HEK293 (cell line): Measurements from ENCODE around the gene ZNF630.

Experiments
- ATF2 ChIP-seq: fragments of 450-650 bp; formaldehyde crosslinking; IDR thresholded peaks from 2 replicates; pipeline ENCODE4 v1.5.1; 2016; ENCODE audit warnings: missing biosample characterization, missing genetic modification characterization, low read depth
- CTCF ChIP-seq: fragments of 450-650 bp; formaldehyde crosslinking; IDR thresholded peaks from 2 replicates; pipeline ENCODE4 v1.5.1; 2016; ENCODE audit warnings: missing biosample characterization, missing genetic modification characterization
- ZBTB11 ChIP-seq: fragments of 450-650 bp; formaldehyde crosslinking; conservative IDR thresholded peaks from 2 replicates; pipeline ENCODE4 v1.5.1; 2016; ENCODE audit warnings: low read depth, missing biosample characterization, missing genetic modification characterization
- ZNF121 ChIP-seq: fragments of 450-650 bp; formaldehyde crosslinking; IDR thresholded peaks from 2 replicates; pipeline ENCODE4 v1.5.1; 2016; ENCODE audit warnings: missing biosample characterization, missing genetic modification characterization
- ZNF155 ChIP-seq: fragments of 450-650 bp; formaldehyde crosslinking; IDR thresholded peaks from 2 replicates; pipeline ENCODE4 v1.5.1; 2016; ENCODE audit warnings: missing biosample characterization, missing genetic modification characterization
- ZNF19 ChIP-seq: fragments of 450-650 bp; formaldehyde crosslinking; IDR thresholded peaks from 2 replicates; pipeline ENCODE4; 2016; ENCODE audit warnings: missing biosample characterization, missing genetic modification characterization, low read depth
- ZNF2 ChIP-seq: fragments of 450-650 bp; formaldehyde crosslinking; IDR thresholded peaks from 2 replicates; pipeline ENCODE4 v1.5.1; 2016; ENCODE audit warnings: missing biosample characterization, missing genetic modification characterization
- ZNF202 ChIP-seq: fragments of 450-650 bp; formaldehyde crosslinking; IDR thresholded peaks from 2 replicates; pipeline ENCODE4 v1.5.1; 2016; ENCODE audit warnings: missing biosample characterization, missing genetic modification characterization, borderline replicate concordance
- ZNF214 ChIP-seq: fragments of 450-650 bp; formaldehyde crosslinking; IDR thresholded peaks from 2 replicates; pipeline ENCODE4 v1.5.1; 2017; ENCODE audit warnings: missing biosample characterization, mild to moderate bottlenecking, missing genetic modification characterization, borderline replicate concordance
- ZNF324 ChIP-seq: fragments of 450-650 bp; formaldehyde crosslinking; IDR thresholded peaks from 2 replicates; pipeline ENCODE4 v1.5.1; 2016; ENCODE audit warnings: missing biosample characterization, missing genetic modification characterization
- ZNF366 ChIP-seq: fragments of 450-650 bp; formaldehyde crosslinking; conservative IDR thresholded peaks from 2 replicates; pipeline ENCODE4 v1.5.1; 2016; ENCODE audit warnings: missing biosample characterization, missing genetic modification characterization
- ZNF426 ChIP-seq: fragments of 450-650 bp; formaldehyde crosslinking; IDR thresholded peaks from 2 replicates; pipeline ENCODE4 v1.5.1; 2017; ENCODE audit warnings: missing biosample characterization, missing genetic modification characterization, mild to moderate bottlenecking, inconsistent platforms, moderate library complexity
- ZNF544 ChIP-seq: fragments of 450-650 bp; formaldehyde crosslinking; IDR thresholded peaks from 2 replicates; pipeline ENCODE4 v1.5.0; 2017; ENCODE audit warnings: missing biosample characterization, missing genetic modification characterization
- ZNF629 ChIP-seq: fragments of 450-650 bp; formaldehyde crosslinking; IDR thresholded peaks from 2 replicates; pipeline ENCODE4 v1.5.1; 2017; ENCODE audit warnings: missing biosample characterization, missing genetic modification characterization
- ZNF677 ChIP-seq: fragments of 450-650 bp; IDR thresholded peaks from 2 replicates; pipeline ENCODE4 v1.5.0; 2018; ENCODE audit warnings: missing biosample characterization, mild to moderate bottlenecking, missing genetic modification characterization, moderate library complexity
- ZNF776 ChIP-seq: fragments of 450-650 bp; formaldehyde crosslinking; IDR thresholded peaks from 2 replicates; pipeline ENCODE4 v1.5.0; 2017; ENCODE audit warnings: missing biosample characterization, missing genetic modification characterization, borderline replicate concordance
- ZNF791 ChIP-seq: fragments of 450-650 bp; formaldehyde crosslinking; IDR thresholded peaks from 2 replicates; pipeline ENCODE4 v1.5.1; 2016; ENCODE audit warnings: missing biosample characterization, missing genetic modification characterization
- ZXDB ChIP-seq: fragments of 450-650 bp; formaldehyde crosslinking; IDR thresholded peaks from 2 replicates; pipeline ENCODE4 v1.5.1; 2016; ENCODE audit warnings: missing biosample characterization, missing genetic modification characterization
- TF ChIP-seq, protein P1 (sequence below): fragments of 450-650 bp; formaldehyde crosslinking; IDR thresholded peaks from 2 replicates; pipeline ENCODE4 v1.5.1; 2016; ENCODE audit warnings: missing biosample characterization, missing genetic modification characterization, low read depth
- TF ChIP-seq, protein P2 (sequence below): fragments of 450-650 bp; formaldehyde crosslinking; IDR thresholded peaks from 2 replicates; pipeline ENCODE4 v1.5.1; 2017; ENCODE audit warnings: missing biosample characterization, missing genetic modification characterization
- TF ChIP-seq, protein P3 (sequence below): fragments of 450-650 bp; formaldehyde crosslinking; IDR thresholded peaks from 2 replicates; pipeline ENCODE4 v1.5.1; 2016; ENCODE audit warnings: missing biosample characterization, missing genetic modification characterization

ZNF630 gene

DNA sequence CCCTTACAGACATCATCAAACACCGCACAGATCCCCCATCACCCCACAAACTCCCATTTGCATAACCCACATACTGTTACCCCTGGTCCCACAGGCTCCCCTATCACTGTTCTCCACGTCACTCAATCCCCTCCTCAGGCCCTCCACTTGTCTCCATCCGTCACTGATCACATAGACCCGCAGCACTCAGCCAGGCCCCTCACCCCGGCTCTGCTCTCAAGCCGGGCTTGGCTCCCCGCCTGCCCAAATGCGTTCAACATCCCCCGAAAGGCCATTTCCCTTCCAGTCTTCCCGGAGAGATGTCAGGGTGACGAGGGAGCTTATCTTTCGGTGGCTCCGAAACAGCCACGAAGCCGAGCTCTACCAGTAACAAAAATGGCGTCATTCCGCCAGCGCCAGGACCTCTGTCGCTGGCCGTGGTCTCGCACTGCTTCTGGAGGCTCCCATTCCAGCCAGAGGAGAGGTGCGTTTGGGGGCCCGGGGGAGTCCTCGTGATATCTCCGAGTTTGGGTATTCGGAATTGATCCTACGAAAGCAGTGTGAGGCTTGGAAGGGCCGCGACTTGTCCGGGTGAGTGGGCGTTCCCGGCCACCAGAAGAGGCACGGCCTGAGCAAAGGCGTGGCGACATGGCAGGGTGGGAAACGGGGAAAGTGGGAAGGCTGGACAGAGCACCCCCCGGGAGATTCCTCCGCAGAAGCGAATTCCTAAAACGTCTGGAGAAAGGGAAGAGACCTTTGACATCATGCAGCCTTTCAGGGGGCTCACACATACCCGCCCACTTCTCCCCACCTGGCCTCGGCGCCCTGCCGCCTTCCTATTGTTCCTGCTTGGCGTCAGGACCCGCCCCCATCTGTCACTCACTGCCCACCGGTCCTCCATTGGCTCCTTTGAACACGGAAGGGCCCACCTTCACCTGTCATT, at the start of gene ZNF630 (continued):
- TF ChIP-seq, protein P1, sequence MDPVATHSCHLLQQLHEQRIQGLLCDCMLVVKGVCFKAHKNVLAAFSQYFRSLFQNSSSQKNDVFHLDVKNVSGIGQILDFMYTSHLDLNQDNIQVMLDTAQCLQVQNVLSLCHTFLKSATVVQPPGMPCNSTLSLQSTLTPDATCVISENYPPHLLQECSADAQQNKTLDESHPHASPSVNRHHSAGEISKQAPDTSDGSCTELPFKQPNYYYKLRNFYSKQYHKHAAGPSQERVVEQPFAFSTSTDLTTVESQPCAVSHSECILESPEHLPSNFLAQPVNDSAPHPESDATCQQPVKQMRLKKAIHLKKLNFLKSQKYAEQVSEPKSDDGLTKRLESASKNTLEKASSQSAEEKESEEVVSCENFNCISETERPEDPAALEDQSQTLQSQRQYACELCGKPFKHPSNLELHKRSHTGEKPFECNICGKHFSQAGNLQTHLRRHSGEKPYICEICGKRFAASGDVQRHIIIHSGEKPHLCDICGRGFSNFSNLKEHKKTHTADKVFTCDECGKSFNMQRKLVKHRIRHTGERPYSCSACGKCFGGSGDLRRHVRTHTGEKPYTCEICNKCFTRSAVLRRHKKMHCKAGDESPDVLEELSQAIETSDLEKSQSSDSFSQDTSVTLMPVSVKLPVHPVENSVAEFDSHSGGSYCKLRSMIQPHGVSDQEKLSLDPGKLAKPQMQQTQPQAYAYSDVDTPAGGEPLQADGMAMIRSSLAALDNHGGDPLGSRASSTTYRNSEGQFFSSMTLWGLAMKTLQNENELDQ (tag by site-specific recombination): no peak
- TF ChIP-seq ZNF155 (tag by site-specific recombination) (no peak), ZNF202 (no peak), ZNF2 (no peak), ZNF544 (tag by site-specific recombination) (no peak), ZNF677 (tag by site-specific recombination) (no peak), ZNF426 (tag by site-specific recombination) (no peak), ZNF19 (no peak), ZNF366 (tag by site-specific recombination) (no peak), CTCF (no peak), ZNF791 (tag by site-specific recombination) (no peak), ZNF776 (no peak), ZNF629 (tag by site-specific recombination) (no peak), ZNF121 (tag by site-specific recombination) (no peak), ZBTB11 (tag by site-specific recombination) (no peak), ZXDB (tag by site-specific recombination) (0 out of 2 replicates have a peak, but pooled peaks have one; percentile 6), ZNF324 (tag by site-specific recombination) (no peak; the same call in 1 of the 2 replicates), ZNF214 (tag by site-specific recombination) (no peak), ATF2 (tag by site-specific recombination) (no peak)
- TF ChIP-seq, protein P2, sequence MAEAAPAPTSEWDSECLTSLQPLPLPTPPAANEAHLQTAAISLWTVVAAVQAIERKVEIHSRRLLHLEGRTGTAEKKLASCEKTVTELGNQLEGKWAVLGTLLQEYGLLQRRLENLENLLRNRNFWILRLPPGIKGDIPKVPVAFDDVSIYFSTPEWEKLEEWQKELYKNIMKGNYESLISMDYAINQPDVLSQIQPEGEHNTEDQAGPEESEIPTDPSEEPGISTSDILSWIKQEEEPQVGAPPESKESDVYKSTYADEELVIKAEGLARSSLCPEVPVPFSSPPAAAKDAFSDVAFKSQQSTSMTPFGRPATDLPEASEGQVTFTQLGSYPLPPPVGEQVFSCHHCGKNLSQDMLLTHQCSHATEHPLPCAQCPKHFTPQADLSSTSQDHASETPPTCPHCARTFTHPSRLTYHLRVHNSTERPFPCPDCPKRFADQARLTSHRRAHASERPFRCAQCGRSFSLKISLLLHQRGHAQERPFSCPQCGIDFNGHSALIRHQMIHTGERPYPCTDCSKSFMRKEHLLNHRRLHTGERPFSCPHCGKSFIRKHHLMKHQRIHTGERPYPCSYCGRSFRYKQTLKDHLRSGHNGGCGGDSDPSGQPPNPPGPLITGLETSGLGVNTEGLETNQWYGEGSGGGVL (tag by site-specific recombination): 0 out of 2 replicates have a peak, but pooled peaks have one; percentile 10
- TF ChIP-seq, protein P3, sequence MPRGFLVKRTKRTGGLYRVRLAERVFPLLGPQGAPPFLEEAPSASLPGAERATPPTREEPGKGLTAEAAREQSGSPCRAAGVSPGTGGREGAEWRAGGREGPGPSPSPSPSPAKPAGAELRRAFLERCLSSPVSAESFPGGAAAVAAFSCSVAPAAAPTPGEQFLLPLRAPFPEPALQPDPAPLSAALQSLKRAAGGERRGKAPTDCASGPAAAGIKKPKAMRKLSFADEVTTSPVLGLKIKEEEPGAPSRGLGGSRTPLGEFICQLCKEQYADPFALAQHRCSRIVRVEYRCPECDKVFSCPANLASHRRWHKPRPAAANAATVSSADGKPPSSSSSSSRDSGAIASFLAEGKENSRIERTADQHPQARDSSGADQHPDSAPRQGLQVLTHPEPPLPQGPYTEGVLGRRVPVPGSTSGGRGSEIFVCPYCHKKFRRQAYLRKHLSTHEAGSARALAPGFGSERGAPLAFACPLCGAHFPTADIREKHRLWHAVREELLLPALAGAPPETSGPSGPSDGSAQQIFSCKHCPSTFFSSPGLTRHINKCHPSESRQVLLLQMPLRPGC (tag by site-specific recombination): no peak
